SH-SY5Y (cell line): ENCODE measurements around the gene SFTPA2.

ENCODE experiments used
- GATA2 ChIP-seq: IDR thresholded peaks from 2 replicates; pipeline ENCODE4 v1.6.1; 2011; ENCODE audit warnings: mild to moderate bottlenecking, low read depth, low read length
- GATA3 ChIP-seq: IDR thresholded peaks from 2 replicates; pipeline ENCODE4 v1.6.1; 2011; ENCODE audit warnings: low read depth, mild to moderate bottlenecking, low read length, moderate library complexity

DNA sequence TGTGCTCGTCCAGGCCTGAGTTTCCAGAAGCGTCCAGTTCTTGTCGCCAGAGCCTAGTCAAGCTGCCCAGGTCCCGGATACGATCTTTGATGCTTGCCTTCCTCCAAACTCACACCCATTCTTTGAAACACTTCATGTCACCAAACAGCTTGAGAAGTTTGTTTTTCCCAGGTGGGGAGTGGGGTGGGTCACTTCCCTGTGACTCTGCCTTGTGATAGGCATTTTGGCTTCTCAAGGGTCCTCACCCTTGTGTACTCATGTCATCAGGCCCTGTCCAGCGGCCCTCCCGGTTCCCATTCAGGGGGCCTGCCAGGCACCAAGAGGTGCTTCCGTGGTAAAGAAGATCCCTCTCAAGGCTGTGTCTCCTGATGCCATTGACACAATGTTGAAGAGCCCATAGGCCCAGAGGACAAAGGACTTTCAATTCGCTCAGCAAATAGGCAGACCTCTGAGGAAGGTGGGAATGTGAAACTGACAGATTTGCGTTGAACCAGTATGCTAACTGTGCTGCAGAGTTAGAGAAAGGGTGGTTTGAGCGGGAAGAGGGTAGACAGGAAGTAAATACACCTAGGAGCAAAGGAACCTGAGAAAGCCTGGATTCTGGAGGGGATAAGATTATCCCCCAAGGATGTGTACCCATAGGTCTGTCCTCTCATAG lies 25.8 kb upstream of the SFTPA2 start:
- no peak for TF ChIP-seq GATA2
- TF ChIP-seq GATA3, result no peak
